WERI-Rb-1 (cell line): ENCODE data around the gene CD24.

Experiments
- DNase-seq: peaks from one replicate; pipeline ENCODE4 v3.0.0-alpha.2; 2020
- H3K27ac ChIP-seq: fragments of 250-450 bp; sonication (Bioruptor Pico); 2 replicates; pipeline ENCODE4 v1.5.1; 2020; ENCODE audit warnings: mild to moderate bottlenecking, moderate library complexity
- H3K27me3 ChIP-seq: fragments of 250-450 bp; sonication (Bioruptor Pico); 2 replicates; pipeline ENCODE4 v1.5.1; 2021; ENCODE audit warnings: mild to moderate bottlenecking, low read depth, moderate library complexity; ENCODE audit not compliant: insufficient read depth, severe bottlenecking
- H3K36me3 ChIP-seq: fragments of 250-450 bp; sonication (Bioruptor Pico); 2 replicates; pipeline ENCODE4 v1.5.1; 2020; ENCODE audit warnings: mild to moderate bottlenecking, moderate library complexity
- H3K4me3 ChIP-seq: 2 replicates; pipeline ENCODE4 v1.5.1; 2011; ENCODE audit warnings: low read depth, mild to moderate bottlenecking, control low read depth, low read length
- H3K9me3 ChIP-seq: fragments of 250-450 bp; sonication (Bioruptor Pico); 2 replicates; pipeline ENCODE4 v1.5.1; 2021; ENCODE audit warnings: mild to moderate bottlenecking, moderate library complexity; ENCODE audit not compliant: severe bottlenecking
- CTCF ChIP-seq: IDR thresholded peaks from 2 replicates; pipeline ENCODE4 v1.5.1; 2011; ENCODE audit warnings: low read depth, mild to moderate bottlenecking, control low read depth, inconsistent platforms, low read length

Gene CD24

DNA sequence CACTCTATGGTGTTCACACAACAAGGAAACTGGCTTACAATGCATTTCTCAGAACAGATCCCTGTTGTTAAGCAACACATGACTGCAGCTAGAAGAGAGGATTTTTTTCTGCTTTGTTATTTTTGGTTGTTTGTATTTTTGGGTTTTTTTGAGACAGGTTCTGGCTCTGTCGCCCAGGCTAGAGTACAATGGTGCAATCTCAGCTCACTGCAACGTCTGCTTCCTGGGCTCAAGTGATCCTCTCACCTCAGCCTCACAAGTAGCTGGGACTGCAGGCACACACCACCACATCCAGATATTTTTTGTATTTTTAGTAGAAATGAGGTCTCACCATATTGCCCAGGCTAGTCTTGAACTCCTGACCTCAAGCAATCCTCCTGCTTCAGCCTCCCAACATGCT, 12.7 kb downstream of the CD24 start:
- DNase-seq, result no peak

GRCh38 chr6:106961136-106961535, 13.4 kb downstream of the CD24 start:
- Histone ChIP-seq H3K27me3 (no peaks in the 10 kb centered on the region), H3K27ac (no peak overlapping the region), H3K4me3 (no peak overlapping the region), H3K36me3 (no peaks in the 10 kb centered on the region), H3K9me3 (no peaks in the 10 kb centered on the region)
- DNase-seq, result no peak
- no peak for TF ChIP-seq CTCF

More for the DNA sequence above, 12.7 kb downstream of the CD24 start:
- H3K27ac ChIP-seq, result no peak overlapping the region
- H3K4me3 ChIP-seq, result no peak overlapping the region
- TF ChIP-seq CTCF, result no peak
- no peaks in the 10 kb centered on the region for H3K27me3 ChIP-seq
- H3K9me3 ChIP-seq, result no peaks in the 10 kb centered on the region
- no peaks in the 10 kb centered on the region for H3K36me3 ChIP-seq

- DNase-seq, result no peak
- Histone ChIP-seq H3K36me3 (no peaks in the 10 kb centered on the region), H3K27me3 (no peaks in the 10 kb centered on the region), H3K27ac (no peak overlapping the region), H3K4me3 (no peak overlapping the region), H3K9me3 (no peaks in the 10 kb centered on the region)
- no peak for TF ChIP-seq CTCF
Observed at GRCh38 chr6:106959985-106960384, 14.5 kb downstream of the CD24 start.

DNA sequence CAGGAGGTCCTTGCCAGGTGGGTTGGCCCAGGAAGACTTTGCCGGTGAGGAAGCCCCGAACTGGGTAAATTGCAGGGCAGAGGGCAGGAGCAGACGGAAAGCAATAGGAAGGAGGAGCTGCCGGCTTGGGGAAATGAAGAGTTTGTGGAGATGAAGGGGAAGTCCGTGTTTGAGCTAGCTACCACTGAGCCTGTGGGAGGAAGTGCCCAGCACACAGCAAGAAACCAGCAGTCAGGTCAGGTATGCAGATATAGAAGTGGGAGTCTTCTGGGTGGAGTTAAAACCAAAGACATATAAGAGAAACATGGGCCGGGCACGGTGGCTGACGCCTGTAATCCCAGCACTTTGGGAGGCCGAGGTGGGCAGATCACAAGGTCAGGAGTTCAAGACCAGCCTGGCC, 34.7 kb downstream of the CD24 start:
- no peaks in the 10 kb centered on the region for H3K27me3 ChIP-seq
- no peaks in the 10 kb centered on the region for H3K9me3 ChIP-seq
- H3K4me3 ChIP-seq, result no peak overlapping the region
- DNase-seq, result no peak
- no peak for TF ChIP-seq CTCF
- no peaks in the 10 kb centered on the region for H3K36me3 ChIP-seq
- no peak overlapping the region for H3K27ac ChIP-seq

DNA sequence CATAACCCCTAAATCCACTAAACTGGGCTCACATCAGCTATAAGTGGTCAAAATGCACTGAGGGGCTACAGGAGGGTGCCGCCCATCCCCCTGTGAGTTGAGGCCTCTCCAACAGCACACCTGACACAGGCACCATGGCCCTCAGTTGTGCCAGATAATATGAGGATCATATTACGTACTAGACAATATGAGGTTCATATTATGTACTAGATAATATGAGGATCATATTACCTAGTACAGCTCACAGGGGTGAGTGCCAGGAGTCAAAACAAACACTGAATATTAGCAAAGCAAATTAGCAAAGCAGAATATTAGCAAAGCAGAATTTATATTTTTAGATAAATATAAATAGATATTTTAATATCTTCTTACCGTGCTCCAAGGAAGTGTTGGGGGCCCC, 35.3 kb downstream of the CD24 start:
- H3K27ac ChIP-seq, result no peak overlapping the region
- no peak overlapping the region for H3K4me3 ChIP-seq
- no peaks in the 10 kb centered on the region for H3K9me3 ChIP-seq
- no peak for TF ChIP-seq CTCF
- H3K36me3 ChIP-seq, result no peaks in the 10 kb centered on the region
- no peaks in the 10 kb centered on the region for H3K27me3 ChIP-seq
- no peak for DNase-seq

GRCh38 chr6:106927531-106928398, 46.8 kb downstream of the CD24 start:
- Histone ChIP-seq H3K36me3 (no peaks in the 10 kb centered on the region), H3K9me3 (no peaks in the 10 kb centered on the region), H3K4me3 (no peak overlapping the region), H3K27ac (no peak overlapping the region), H3K27me3 (no peaks in the 10 kb centered on the region)
- DNase-seq, result no peak
- TF ChIP-seq CTCF, result no peak
